K562 (cell line): ENCODE measurements around the gene HEXIM1. TPM values are rescaled to one million over a fixed set of nuclear protein-coding genes. Genes with fewer than 3 reads are reported as not detected.

ENCODE experiments used
- ATF1 ChIP-seq, 2 experiments: fragments of 450-650 bp in 1 of 2; IDR thresholded peaks; 2 replicates each; pipeline ENCODE4 v1.6.1; 2016; ENCODE audit warnings: missing compliant biosample characterization in 1 of 2, missing genetic modification characterization in 1 of 2
- CTCF ChIP-seq, 3 experiments: IDR thresholded peaks in 2 of 3; conservative IDR thresholded peaks in 1 of 3; 2 replicates each; pipeline ENCODE4 v1.5.1; 2011 to 2012; ENCODE audit warnings: low read length in 3 of 3, mild to moderate bottlenecking in 3 of 3, control low read depth in 2 of 3, improper control_type of control experiment in 1 of 3, inconsistent platforms in 1 of 3, low read depth in 1 of 3, mixed read lengths in 1 of 3, moderate library complexity in 1 of 3; ENCODE audit not compliant: insufficient read depth in 2 of 3
- HDAC2 ChIP-seq: fragments of 450-650 bp; IDR thresholded peaks from 2 replicates; pipeline ENCODE4 v1.6.1; 2016; ENCODE audit warnings: mild to moderate bottlenecking
- HMGN3 ChIP-seq: IDR thresholded peaks from 2 replicates; pipeline ENCODE4 v1.6.1; 2011; ENCODE audit warnings: borderline replicate concordance, low read depth, mild to moderate bottlenecking, mixed read lengths, low read length; ENCODE audit not compliant: insufficient read length; ENCODE audit errors: extremely low read depth
- IRF2 ChIP-seq: sonication (generic); formaldehyde crosslinking; IDR thresholded peaks from 2 replicates; pipeline ENCODE4 v1.8.1; 2022; ENCODE audit warnings: mild to moderate bottlenecking, missing genetic modification reagents
- MCM3 ChIP-seq: fragments of 450-650 bp; IDR thresholded peaks from 2 replicates; pipeline ENCODE4 v1.6.1; 2016
- MEF2A ChIP-seq: IDR thresholded peaks from 2 replicates; pipeline ENCODE4 v1.6.1; 2011; ENCODE audit warnings: low read depth, mild to moderate bottlenecking, low read length, moderate library complexity; ENCODE audit not compliant: control insufficient read depth
- MTA3 ChIP-seq: fragments of 450-650 bp; formaldehyde crosslinking; IDR thresholded peaks from 2 replicates; pipeline ENCODE4 v1.6.1; 2017; ENCODE audit warnings: mild to moderate bottlenecking, borderline replicate concordance
- MYNN ChIP-seq, 2 experiments: sonication (generic); formaldehyde crosslinking in 1 of 2; IDR thresholded peaks; 2 replicates each; pipeline versions ENCODE4 v1.5.0 to v1.6.1; 2016 to 2020; ENCODE audit warnings: antibody characterized with exemption in 1 of 2, missing genetic modification reagents in 1 of 2
- NR0B1 ChIP-seq: fragments of 450-650 bp; IDR thresholded peaks from one replicate; pipeline ENCODE4 v1.6.1; 2018; ENCODE audit warnings: mild to moderate bottlenecking, moderate library complexity; ENCODE audit not compliant: partially characterized antibody
- RB1 ChIP-seq: fragments of 450-650 bp; IDR thresholded peaks from 2 replicates; pipeline ENCODE4 v1.6.1; 2017; ENCODE audit warnings: low read depth, mild to moderate bottlenecking
- RFX1 ChIP-seq: fragments of 450-650 bp; IDR thresholded peaks from 2 replicates; pipeline ENCODE4 v1.6.1; 2016; ENCODE audit warnings: mild to moderate bottlenecking, moderate library complexity
- SLC30A9 ChIP-seq: fragments of 250-450 bp; sonication (Bioruptor Pico); IDR thresholded peaks from 2 replicates; pipeline ENCODE4 v1.8.0; 2022; ENCODE audit warnings: mild to moderate bottlenecking, moderate library complexity
- SMARCA5 ChIP-seq: fragments of 450-650 bp; IDR thresholded peaks from 2 replicates; pipeline ENCODE4 v1.6.1; 2016
- SMC3 ChIP-seq: conservative IDR thresholded peaks from 2 replicates; pipeline ENCODE4 v1.6.1; 2011; ENCODE audit warnings: low read depth, low read length, improper control_type of control experiment; ENCODE audit not compliant: insufficient read depth
- TEAD1 ChIP-seq, 2 experiments: fragments of 450-650 bp in 1 of 2; sonication (generic) in 1 of 2; formaldehyde crosslinking; IDR thresholded peaks; 2 replicates each; pipeline versions ENCODE4 v1.4.0 to v1.8.0; 2020 to 2022; ENCODE audit warnings: mild to moderate bottlenecking in 2 of 2, missing genetic modification reagents in 1 of 2
- U2AF2 ChIP-seq: fragments of 200-400 bp; formaldehyde crosslinking; optimal IDR thresholded peaks from 2 replicates; pipeline ENCODE3; 2017; ENCODE audit warnings: low read depth, mild to moderate bottlenecking, low read length
- ZNF121 ChIP-seq: sonication (generic); formaldehyde crosslinking; conservative IDR thresholded peaks from 2 replicates; pipeline ENCODE4 v1.8.0; 2022; ENCODE audit warnings: missing genetic modification reagents
- ZNF140 ChIP-seq: fragments of 250-450 bp; sonication (Bioruptor Pico); IDR thresholded peaks from 2 replicates; pipeline ENCODE4 v1.8.0; 2021; ENCODE audit warnings: moderate library complexity, mild to moderate bottlenecking, inconsistent platforms
- ZNF586 ChIP-seq: fragments of 450-650 bp; formaldehyde crosslinking; conservative IDR thresholded peaks from 2 replicates; pipeline ENCODE4 v1.4.0; 2020; ENCODE audit warnings: mild to moderate bottlenecking, moderate library complexity
- ZNF589 ChIP-seq: fragments of 200-800 bp; sonication (Bioruptor generic); IDR thresholded peaks from 2 replicates; pipeline ENCODE4 v1.6.1; 2016; ENCODE audit warnings: low read depth, missing genetic modification characterization, missing compliant biosample characterization
- polyA plus RNA-seq, 8 experiments: library from polyadenylated mRNA; depleted of rRNA in 4 of 8; stranded (reverse) in 5 of 8; unstranded in 3 of 8; fragments of >200 nt; fragmentation: Nextera tagmentation in 2 of 8; fragmentation: Illumina TruSeq in 1 of 8; extraction: Ambion mirVana in 2 of 8; extraction: Trizol in 1 of 8; gene quantifications; 2 replicates each; pipeline versions ENCODE4 v1.2.1 to v1.2.3, GENCODE V29; 2011 to 2014; ENCODE audit warnings: inconsistent platforms in 1 of 8, missing spikeins in 1 of 8
- total RNA-seq, 7 experiments: library from RNA; depleted of rRNA in 6 of 7; stranded (reverse); fragments of >200 nt in 6 of 7; fragmentation: Illumina TruSeq in 2 of 7; extraction: Trizol in 2 of 7; gene quantifications; 2 replicates each; pipeline versions ENCODE4 v1.2.1 to v1.2.3, GENCODE V29; 2011 to 2021; ENCODE audit warnings: low replicate concordance in 1 of 7
- TF ChIP-seq, protein P1 (sequence below): fragments of 250-450 bp; sonication (Bioruptor Pico); IDR thresholded peaks from 2 replicates; pipeline ENCODE4 v1.4.0; 2020; ENCODE audit warnings: mild to moderate bottlenecking, moderate library complexity

Gene HEXIM1
- total and polyA plus RNA-seq, 9 of the 15 experiments (the other 6 are each of a cell fraction or from before 2014, with no cell fraction given) = 1.4 to 28.3 (median 9.1) TPM

DNA sequence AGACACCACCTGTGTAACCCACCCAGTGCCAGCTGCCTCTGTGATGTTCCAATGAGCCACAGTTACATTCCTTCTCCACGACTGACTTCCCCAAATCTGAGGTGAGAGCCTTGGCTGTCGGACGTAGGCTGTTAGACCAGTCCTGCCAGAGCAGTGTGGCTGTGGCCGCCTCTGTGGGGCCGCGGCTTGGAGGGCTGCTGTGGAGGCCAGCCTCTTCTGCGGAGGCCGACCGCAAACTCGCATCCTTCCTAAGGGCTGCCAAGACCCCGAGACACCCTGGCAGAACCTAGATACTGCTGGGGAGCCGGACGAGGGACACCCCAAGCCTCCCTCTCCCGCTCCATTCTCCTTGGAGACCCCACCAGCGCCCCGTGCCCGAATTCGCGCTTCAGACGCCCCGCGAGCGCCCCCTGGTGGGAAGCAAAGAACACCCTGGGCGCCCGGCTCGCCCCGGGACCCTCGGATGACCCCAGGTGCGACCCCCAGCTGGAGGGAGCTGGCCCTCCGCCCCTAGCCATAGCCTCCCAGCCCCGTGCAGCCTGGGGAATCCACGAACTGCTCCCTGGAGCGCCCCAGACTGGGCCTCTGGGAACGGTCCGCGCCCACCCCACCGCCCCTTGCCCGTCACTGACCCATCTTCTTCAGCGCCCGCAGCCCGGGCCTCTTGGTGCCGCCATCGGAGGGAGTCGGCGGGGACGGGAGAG is 16.5 kb upstream of the HEXIM1 start (continued):
- TF ChIP-seq ZNF589 (CRISPR knock-in tag) (no peak), HDAC2 (peak; percentile 74), TEAD1 (CRISPR knock-in tag; IDR thresholded peaks at IDR 0.05) (no peak), SMC3 (0 out of 2 replicates have a peak, but pooled peaks have one; percentile 9), ZNF140 (CRISPR knock-in tag) (no peak), SLC30A9 (CRISPR knock-in tag) (no peak), CTCF (IDR thresholded peaks at IDR 0.05 in 2 of 3, conservative IDR thresholded peaks at IDR 0.05 in 1 of 3; ENCODE audit: insufficient read depth in 2 of 3, low read depth in 1 of 3, low read length in 3 of 3) (peak; percentile 70 to 91 (median 77)), ZNF586 (CRISPR knock-in tag) (no peak), RB1 (peak; percentile 17; the same call in 1 of the 2 replicates), MCM3 (no peak), MYNN (IDR thresholded peaks at IDR 0.05) (0 out of 2 replicates have a peak, but pooled peaks have one; percentile 9), MYNN (CRISPR knock-in tag; IDR thresholded peaks at IDR 0.05) (no peak), ATF1 (CRISPR knock-in tag; IDR thresholded peaks at IDR 0.05) (no peak), ATF1 (tag; IDR thresholded peaks at IDR 0.05) (no peak), MEF2A (no peak), U2AF2 (no peak), SMARCA5 (peak; percentile 81; the same call in 1 of the 2 replicates), NR0B1 (no peak), IRF2 (CRISPR knock-in tag) (no peak), RFX1 (no peak), ZNF121 (CRISPR knock-in tag) (no peak), HMGN3 (peak; percentile 10), MTA3 (peak; percentile 65; the same call in 1 of the 2 replicates)
- TF ChIP-seq, protein P1, sequence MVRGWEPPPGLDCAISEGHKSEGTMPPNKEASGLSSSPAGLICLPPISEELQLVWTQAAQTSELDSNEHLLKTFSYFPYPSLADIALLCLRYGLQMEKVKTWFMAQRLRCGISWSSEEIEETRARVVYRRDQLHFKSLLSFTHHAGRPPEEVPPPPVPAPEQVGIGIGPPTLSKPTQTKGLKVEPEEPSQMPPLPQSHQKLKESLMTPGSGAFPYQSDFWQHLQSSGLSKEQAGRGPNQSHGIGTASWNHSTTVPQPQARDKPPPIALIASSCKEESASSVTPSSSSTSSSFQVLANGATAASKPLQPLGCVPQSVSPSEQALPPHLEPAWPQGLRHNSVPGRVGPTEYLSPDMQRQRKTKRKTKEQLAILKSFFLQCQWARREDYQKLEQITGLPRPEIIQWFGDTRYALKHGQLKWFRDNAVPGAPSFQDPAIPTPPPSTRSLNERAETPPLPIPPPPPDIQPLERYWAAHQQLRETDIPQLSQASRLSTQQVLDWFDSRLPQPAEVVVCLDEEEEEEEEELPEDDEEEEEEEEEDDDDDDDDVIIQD (CRISPR knock-in tag) = no peak
